HepG2 (cell line): Measurements from ENCODE around the gene BAHCC1. TPM values are rescaled to one million over a fixed set of nuclear protein-coding genes. Genes with fewer than 3 reads are reported as not detected.

Experiments used
- AGO2 ChIP-seq: fragments of 200-400 bp; formaldehyde crosslinking; optimal IDR thresholded peaks from 2 replicates; pipeline ENCODE3; 2017; ENCODE audit warnings: mild to moderate bottlenecking, low read depth, low read length, moderate library complexity
- ARHGAP35 ChIP-seq: sonication (generic); formaldehyde crosslinking; IDR thresholded peaks from 2 replicates; pipeline ENCODE4 v1.9.0; 2022; ENCODE audit warnings: mild to moderate bottlenecking, inconsistent platforms, moderate library complexity, missing genetic modification reagents, borderline replicate concordance
- ATF7-NPFF ChIP-seq: sonication (generic); formaldehyde crosslinking; IDR thresholded peaks from 2 replicates; pipeline ENCODE4 v1.8.1; 2023; ENCODE audit warnings: mild to moderate bottlenecking, low read depth, missing genetic modification reagents, moderate library complexity
- MTA1 ChIP-seq: sonication (generic); formaldehyde crosslinking; IDR thresholded peaks from 2 replicates; pipeline ENCODE4 v1.4.0; 2020; ENCODE audit warnings: missing genetic modification reagents, mild to moderate bottlenecking, borderline replicate concordance
- NFKB2 ChIP-seq: sonication (generic); formaldehyde crosslinking; IDR thresholded peaks from 2 replicates; pipeline ENCODE4 v1.4.0; 2020; ENCODE audit warnings: missing genetic modification reagents, borderline replicate concordance
- NONO ChIP-seq, 2 experiments: fragments of 450-650 bp in 1 of 2; sonication (generic) in 1 of 2; formaldehyde crosslinking in 1 of 2; IDR thresholded peaks in 1 of 2; conservative IDR thresholded peaks in 1 of 2; 2 replicates each; pipeline versions ENCODE4 v1.6.1 to v1.8.0; 2017 to 2022; ENCODE audit warnings: mild to moderate bottlenecking in 1 of 2, missing genetic modification reagents in 1 of 2, moderate library complexity in 1 of 2
- NR2F2 ChIP-seq: IDR thresholded peaks from 2 replicates; pipeline ENCODE4 v1.6.1; 2012; ENCODE audit warnings: low read depth, inconsistent platforms, borderline replicate concordance
- PCBP2 ChIP-seq: fragments of 200-400 bp; formaldehyde crosslinking; optimal IDR thresholded peaks from 2 replicates; pipeline ENCODE3; 2018; ENCODE audit warnings: low read length, low read depth; ENCODE audit not compliant: poor library complexity, severe bottlenecking
- RORA ChIP-seq: sonication (generic); formaldehyde crosslinking; IDR thresholded peaks from 2 replicates; pipeline ENCODE4 v1.5.0; 2020; ENCODE audit warnings: mild to moderate bottlenecking, missing genetic modification reagents, moderate library complexity
- SCMH1 ChIP-seq: sonication (generic); formaldehyde crosslinking; IDR thresholded peaks from 2 replicates; pipeline ENCODE4 v1.9.0; 2021; ENCODE audit warnings: missing genetic modification reagents, mild to moderate bottlenecking, borderline replicate concordance
- ZNF329 ChIP-seq: sonication (generic); formaldehyde crosslinking; IDR thresholded peaks from 2 replicates; pipeline ENCODE4 v1.9.0; 2021; ENCODE audit warnings: low read depth, mild to moderate bottlenecking, missing genetic modification reagents
- ZNF572 ChIP-seq: sonication (generic); formaldehyde crosslinking; IDR thresholded peaks from 2 replicates; pipeline ENCODE4 v1.5.1; 2020; ENCODE audit warnings: mild to moderate bottlenecking, missing genetic modification reagents
- ZNF619 ChIP-seq: sonication (generic); formaldehyde crosslinking; IDR thresholded peaks from 2 replicates; pipeline ENCODE4 v1.4.0; 2020; ENCODE audit warnings: mild to moderate bottlenecking, missing genetic modification reagents
- ZNF713 ChIP-seq: sonication (generic); formaldehyde crosslinking; IDR thresholded peaks from 2 replicates; pipeline ENCODE4 v1.4.0; 2020; ENCODE audit warnings: mild to moderate bottlenecking, missing genetic modification reagents
- polyA plus RNA-seq, 8 experiments: library from polyadenylated mRNA; depleted of rRNA in 3 of 8; stranded (reverse) in 7 of 8; unstranded in 1 of 8; fragments of >200 nt; fragmentation: Illumina TruSeq in 4 of 8; extraction: Trizol in 4 of 8; gene quantifications; 2 replicates each; pipeline versions ENCODE4 v1.2.1 to v1.2.3, GENCODE V29; 2011 to 2016; ENCODE audit warnings: low read depth in 4 of 8, missing spikeins in 1 of 8, mixed read lengths in 1 of 8; ENCODE audit not compliant: insufficient read depth in 1 of 8
- total RNA-seq, 5 experiments: library from RNA; depleted of rRNA; stranded (reverse); fragments of >200 nt; fragmentation: Illumina TruSeq; extraction: Trizol; gene quantifications; 2 replicates each; pipeline ENCODE4 v1.2.3, GENCODE V29; 2016; ENCODE audit warnings: low read depth in 1 of 5
- TF ChIP-seq, protein P1 (sequence below): sonication (generic); formaldehyde crosslinking; IDR thresholded peaks from 2 replicates; pipeline ENCODE4 v1.9.0; 2022; ENCODE audit warnings: missing genetic modification reagents, mild to moderate bottlenecking, borderline replicate concordance
- TF ChIP-seq, protein P2 (sequence below): sonication (generic); formaldehyde crosslinking; IDR thresholded peaks from 2 replicates; pipeline ENCODE4 v1.5.0; 2020; ENCODE audit warnings: missing genetic modification reagents
- TF ChIP-seq, protein P3 (sequence below): sonication (generic); formaldehyde crosslinking; IDR thresholded peaks from 2 replicates; pipeline ENCODE4 v1.4.0; 2020; ENCODE audit warnings: missing genetic modification reagents, mild to moderate bottlenecking, borderline replicate concordance

Gene BAHCC1
- total and polyA plus RNA-seq, 2 of the 13 experiments (the other 11 are each of a cell fraction or from before 2014, with no cell fraction given), result 1.4 to 1.7 TPM

DNA sequence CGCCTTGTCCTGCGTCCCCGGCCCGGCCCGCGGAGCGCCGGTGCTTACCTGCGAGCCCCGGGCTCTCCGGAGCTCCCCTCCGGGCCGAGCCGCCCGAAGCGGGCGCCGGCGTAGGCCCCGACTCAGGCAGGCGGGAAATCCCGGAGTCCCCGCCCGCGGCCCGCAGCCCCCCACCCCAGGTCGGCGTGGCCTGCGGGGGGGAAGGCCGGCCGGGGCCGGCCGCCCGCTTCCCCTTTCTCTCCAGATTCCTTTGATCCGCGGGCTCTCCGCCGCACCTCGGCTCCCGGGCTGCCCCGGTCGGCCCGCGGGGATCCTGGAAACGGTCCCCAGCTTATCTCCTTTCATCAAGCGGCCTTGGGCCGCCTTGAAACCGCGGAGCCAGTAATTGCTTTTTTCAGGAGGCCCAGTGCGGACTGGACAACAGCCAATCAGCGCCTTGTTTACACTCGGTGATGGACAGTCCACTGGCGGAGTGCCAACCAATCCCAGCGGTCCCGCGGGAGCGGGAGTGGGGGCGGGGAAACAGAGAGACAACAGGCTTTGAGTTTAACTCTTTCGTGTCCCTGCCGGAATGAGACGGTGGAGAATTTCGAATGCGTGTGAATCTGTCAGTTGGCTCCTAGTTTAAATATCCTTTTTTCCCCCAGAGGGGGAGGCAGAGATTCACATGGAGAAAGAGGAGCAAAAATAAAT is 1.4 kb upstream of the BAHCC1 start (continued):
- TF ChIP-seq, protein P1, sequence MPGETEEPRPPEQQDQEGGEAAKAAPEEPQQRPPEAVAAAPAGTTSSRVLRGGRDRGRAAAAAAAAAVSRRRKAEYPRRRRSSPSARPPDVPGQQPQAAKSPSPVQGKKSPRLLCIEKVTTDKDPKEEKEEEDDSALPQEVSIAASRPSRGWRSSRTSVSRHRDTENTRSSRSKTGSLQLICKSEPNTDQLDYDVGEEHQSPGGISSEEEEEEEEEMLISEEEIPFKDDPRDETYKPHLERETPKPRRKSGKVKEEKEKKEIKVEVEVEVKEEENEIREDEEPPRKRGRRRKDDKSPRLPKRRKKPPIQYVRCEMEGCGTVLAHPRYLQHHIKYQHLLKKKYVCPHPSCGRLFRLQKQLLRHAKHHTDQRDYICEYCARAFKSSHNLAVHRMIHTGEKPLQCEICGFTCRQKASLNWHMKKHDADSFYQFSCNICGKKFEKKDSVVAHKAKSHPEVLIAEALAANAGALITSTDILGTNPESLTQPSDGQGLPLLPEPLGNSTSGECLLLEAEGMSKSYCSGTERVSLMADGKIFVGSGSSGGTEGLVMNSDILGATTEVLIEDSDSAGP (CRISPR knock-in tag), result peak; percentile 47; the same call in 1 of the 2 replicates
- TF ChIP-seq ZNF329 (CRISPR knock-in tag), result no peak
- no peak for TF ChIP-seq ZNF619 (CRISPR knock-in tag)
- no peak; the same call in 1 of the 2 replicates for TF ChIP-seq ARHGAP35 (CRISPR knock-in tag)
- no peak for TF ChIP-seq AGO2
- no peak for TF ChIP-seq PCBP2
- TF ChIP-seq, protein P2, sequence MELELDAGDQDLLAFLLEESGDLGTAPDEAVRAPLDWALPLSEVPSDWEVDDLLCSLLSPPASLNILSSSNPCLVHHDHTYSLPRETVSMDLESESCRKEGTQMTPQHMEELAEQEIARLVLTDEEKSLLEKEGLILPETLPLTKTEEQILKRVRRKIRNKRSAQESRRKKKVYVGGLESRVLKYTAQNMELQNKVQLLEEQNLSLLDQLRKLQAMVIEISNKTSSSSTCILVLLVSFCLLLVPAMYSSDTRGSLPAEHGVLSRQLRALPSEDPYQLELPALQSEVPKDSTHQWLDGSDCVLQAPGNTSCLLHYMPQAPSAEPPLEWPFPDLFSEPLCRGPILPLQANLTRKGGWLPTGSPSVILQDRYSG, result 0 out of 2 replicates have a peak, but pooled peaks have one; percentile 14
- no peak for TF ChIP-seq ZNF713 (CRISPR knock-in tag)
- no peak for TF ChIP-seq SCMH1 (CRISPR knock-in tag)
- TF ChIP-seq ATF7-NPFF (CRISPR knock-in tag), result no peak
- peak; percentile 61; the same call in 1 of the 2 replicates for TF ChIP-seq NR2F2
- no peak for TF ChIP-seq RORA
- no peak for TF ChIP-seq NONO (IDR thresholded peaks at IDR 0.05)
- peak; percentile 95 for TF ChIP-seq NONO (CRISPR knock-in tag; conservative IDR thresholded peaks at IDR 0.05)
- TF ChIP-seq MTA1 (CRISPR knock-in tag), result peak; percentile 32; the same call in 1 of the 2 replicates
- TF ChIP-seq NFKB2 (CRISPR knock-in tag), result peak; percentile 83; the same call in 1 of the 2 replicates
- no peak; the same call in 1 of the 2 replicates for TF ChIP-seq ZNF572
- TF ChIP-seq, protein P3, sequence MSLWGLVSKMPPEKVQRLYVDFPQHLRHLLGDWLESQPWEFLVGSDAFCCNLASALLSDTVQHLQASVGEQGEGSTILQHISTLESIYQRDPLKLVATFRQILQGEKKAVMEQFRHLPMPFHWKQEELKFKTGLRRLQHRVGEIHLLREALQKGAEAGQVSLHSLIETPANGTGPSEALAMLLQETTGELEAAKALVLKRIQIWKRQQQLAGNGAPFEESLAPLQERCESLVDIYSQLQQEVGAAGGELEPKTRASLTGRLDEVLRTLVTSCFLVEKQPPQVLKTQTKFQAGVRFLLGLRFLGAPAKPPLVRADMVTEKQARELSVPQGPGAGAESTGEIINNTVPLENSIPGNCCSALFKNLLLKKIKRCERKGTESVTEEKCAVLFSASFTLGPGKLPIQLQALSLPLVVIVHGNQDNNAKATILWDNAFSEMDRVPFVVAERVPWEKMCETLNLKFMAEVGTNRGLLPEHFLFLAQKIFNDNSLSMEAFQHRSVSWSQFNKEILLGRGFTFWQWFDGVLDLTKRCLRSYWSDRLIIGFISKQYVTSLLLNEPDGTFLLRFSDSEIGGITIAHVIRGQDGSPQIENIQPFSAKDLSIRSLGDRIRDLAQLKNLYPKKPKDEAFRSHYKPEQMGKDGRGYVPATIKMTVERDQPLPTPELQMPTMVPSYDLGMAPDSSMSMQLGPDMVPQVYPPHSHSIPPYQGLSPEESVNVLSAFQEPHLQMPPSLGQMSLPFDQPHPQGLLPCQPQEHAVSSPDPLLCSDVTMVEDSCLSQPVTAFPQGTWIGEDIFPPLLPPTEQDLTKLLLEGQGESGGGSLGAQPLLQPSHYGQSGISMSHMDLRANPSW (CRISPR knock-in tag), result peak; percentile 35; the same call in 1 of the 2 replicates
